GM21367 (cell line): ENCODE measurements around the gene BACE1-AS.
A peak's percentile ranks its signal among the peaks of the same experiment; 100 is the strongest.
"Not testable (repeated sequence)": the region's sequence is repeated elsewhere in the genome, so short reads cannot be mapped to it uniquely, and the experiment has no call there.

ENCODE experiments used
- ATAC-seq: cut with Tn5 transposase; IDR thresholded peaks from one replicate; pipeline ENCODE4 v1.9.1; 2021; ENCODE audit not compliant: unreplicated experiment

Gene BACE1-AS

DNA sequence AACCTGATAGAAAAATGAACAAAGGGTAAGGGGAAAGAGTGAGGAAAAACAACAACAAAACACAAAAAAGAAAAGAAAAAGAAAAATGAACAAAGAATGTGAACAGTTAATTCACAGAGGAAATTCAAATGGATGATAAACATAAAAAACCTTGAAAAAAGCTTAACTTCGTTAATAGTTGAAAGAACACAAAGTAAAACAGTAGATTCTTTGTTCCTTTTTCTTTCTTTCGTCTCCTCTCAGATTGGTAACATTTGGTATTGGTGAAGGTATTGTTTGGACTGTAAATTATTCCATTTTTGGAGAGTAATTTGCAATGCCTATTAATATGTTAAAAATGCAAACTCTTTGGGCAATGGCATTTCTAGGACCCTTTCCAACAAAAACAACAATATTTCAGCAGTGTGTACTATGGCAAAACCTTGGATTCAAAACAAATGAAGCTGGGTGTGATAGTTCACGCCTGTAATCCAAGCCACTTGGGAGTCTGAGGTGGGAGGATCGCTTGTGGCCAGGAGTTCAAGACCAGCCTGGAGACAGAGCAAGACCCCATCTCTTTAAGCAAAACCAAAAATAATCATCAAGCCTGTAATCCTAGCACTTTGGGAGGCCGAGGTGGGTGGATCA is 28.2 kb downstream of the BACE1-AS start:
- no peak for ATAC-seq

DNA sequence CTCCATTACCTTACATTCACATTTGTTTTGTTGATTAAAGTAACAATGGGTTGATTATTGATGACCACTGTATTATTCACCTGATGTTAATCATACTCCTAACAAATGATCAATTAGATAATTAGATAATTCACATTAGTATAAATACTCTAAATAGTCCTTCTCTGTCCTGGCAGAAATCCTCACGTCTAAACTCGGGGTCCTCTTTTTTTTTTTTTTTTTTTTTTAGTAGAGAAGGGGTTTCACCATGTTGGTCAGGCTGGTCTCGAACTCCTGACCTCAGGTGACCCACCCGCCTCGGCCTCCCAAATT is 36.1 kb downstream of the BACE1-AS start:
- not testable (repeated sequence) for ATAC-seq

DNA sequence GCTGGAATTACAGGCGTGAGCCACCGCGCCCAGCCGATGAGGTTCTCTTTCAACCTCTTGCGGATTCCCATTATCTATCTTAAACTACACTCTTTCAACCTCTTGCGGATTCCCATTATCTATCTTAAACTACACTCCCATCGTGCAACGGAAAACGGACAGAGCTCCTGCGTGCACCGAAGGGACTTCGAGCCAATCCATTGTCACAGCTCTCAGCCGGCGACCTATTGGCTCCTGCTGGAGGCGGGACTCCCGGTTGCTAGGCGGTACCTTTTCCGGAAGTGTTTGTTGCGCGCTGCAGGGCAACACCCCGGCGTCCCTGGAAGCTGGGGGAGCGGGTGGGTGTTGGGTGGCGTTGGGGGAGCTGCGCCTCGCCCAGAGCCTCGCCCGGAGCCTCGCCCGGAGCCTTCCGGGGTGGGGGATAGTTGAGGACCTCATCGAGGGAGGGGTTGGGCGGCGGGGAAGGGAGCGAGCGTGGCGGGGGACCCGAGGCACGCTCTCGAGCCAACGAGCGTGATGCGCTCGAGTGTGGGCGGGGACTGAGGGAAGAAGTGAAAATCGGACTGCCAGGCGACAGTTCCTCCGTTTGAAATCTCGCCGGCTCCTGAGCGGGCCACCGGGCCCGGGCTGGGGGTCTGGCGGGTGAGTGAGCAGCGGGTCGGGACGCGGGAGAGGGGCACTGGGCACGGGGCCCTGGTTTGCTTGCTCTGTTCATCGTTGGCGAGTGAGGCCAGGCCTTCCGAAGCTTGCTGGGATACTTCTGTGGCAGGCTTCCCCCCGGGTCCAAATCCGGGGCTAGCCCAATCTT is 36.6 kb downstream of the BACE1-AS start, which contains the start of gene CEP164:
Gene CEP164 (plus strand): TSS at position 288 of the 808 bp plus-strand sequence. CDS start 10,733 bp downstream, outside the sequence.
- peak; percentile 94 for ATAC-seq

DNA sequence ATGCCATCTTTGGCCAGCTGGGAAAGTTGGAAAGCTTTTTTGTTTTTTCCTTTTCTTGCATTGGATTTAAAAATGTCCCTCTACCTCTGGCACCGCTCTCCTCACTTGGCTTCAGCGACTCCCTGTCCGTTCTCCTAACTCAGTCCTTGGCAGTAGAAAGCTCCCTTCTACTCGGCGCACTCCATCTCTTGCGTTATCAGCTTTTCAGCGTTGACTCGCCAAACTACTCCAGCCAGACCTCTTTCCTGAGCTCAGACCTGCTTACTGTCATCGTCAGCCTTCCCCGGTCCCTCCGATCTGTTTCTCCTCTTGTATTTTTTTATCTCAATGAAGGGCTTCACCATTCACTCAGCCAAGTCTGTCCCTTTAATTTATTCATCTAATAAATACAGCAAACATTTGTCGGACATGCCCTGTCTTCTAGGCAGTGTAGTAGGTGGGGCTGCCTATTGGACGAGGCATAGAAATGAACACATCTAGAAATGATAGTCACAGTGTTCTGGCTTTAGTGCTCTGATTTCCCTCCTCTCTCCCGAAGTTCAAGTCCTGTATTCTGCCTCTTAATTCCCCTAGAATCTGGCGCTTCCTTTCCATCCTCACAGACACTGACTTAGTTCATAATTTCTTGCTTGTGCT is 37.3 kb downstream of the BACE1-AS start:
- no peak for ATAC-seq

DNA sequence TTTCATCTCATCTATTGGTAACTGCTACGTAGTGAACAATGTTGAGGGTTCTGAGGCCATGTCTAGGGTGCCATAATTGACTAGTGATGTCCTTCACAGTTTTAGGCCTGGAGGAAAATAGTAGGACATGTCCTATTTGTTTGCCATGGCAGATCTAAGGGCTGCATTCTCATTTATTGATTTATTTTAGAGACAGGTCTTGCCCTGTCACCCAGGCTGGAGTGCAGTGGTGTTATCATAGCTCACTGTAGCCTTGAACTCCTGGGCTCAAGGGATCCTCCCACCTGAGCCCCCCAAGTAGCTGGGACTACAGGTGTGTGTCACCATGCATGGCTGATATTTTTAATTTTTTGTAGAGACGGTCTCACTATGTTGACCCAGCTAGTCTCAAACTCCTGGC is 41.7 kb downstream of the BACE1-AS start:
- no peak for ATAC-seq

DNA sequence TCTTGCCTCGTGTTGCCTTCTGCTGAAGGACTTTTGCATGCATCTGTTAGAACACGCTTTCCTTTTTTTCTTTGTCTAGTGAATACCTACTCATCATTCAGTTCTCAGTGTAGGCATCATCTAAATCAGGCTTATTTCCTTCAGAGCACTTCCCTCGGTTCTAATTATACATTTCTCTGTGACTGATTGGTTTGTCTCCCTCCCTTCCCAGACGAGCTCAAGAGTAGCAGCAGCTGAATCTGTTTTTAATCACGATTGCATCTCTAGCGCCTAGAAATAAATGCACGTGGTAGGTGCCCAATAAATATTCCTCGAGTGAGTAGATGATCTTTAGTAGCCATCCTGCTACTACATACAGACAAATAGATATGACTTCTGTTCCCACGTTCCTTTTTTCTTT is 42.8 kb downstream of the BACE1-AS start:
- no peak for ATAC-seq

DNA sequence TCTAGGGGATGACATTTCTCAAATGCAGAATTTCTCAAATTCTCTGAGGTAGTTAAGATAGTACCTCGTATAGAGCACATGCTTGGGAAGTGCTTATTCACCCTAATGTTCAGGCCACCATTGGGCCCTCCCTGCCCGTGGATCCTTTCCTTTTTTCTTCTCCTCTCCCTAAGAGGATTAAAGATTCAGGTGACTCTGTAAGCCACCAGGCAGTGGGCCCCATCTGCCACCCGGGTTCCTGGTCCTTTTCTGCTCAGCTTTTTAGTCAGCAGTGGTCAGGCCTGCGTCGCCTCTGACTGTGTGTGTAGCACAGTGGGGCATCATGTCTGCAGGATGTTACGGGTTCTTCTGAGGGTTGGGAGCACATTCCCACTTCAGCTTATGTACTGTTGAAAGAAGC is 43.8 kb downstream of the BACE1-AS start:
- ATAC-seq: no peak

DNA sequence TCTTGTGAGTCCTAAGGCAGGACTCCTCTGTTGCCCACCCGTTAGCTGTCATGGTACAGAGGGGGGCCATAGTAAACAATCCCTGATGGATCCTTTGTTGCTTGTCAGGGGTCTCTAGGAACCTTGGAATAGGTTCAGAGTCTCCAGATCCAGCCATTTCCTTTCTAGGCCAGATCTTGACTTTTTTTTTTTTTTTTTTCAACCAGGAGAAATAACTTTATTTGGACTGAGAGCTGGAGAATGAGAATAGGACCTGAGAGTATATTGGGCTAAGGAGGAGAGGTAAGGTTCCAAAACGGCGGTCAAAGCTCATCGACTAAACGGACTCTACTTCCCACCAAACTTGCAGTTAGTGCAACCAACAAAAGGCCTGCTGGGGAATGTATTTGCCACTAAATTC is 44.3 kb downstream of the BACE1-AS start:
- no peak for ATAC-seq

DNA sequence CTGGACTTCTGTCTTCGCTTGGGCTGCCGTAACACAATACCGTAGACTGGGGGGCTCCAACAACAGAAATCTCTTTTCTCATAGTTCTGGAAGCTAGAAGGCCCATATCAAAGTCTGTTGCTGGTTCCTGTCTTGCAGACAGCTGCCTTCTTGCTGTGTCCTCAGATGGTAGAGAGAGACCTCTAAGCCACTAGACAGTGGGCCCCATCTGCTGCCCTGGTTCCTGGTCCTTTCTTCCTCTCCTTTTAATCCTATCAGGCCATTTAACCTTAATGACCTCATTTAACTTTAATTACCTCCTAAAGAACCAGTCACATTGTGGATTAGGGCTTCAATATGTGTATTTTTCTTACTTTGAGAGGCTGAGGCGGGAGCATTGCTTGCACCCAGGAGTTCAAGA is 45.9 kb downstream of the BACE1-AS start:
- ATAC-seq: no peak
